Skeletal muscle satellite cell (primary cell): ENCODE measurements around the gene SLC25A26.

ENCODE experiments used
- H3K27me3 ChIP-seq: 2 replicates; pipeline ENCODE4 v1.7.0; 2013; ENCODE audit warnings: low read length; ENCODE audit not compliant: control insufficient read depth, insufficient read depth
- H3K36me3 ChIP-seq: 2 replicates; pipeline ENCODE4 v1.7.0; 2013; ENCODE audit warnings: mild to moderate bottlenecking, control low read depth, low read length; ENCODE audit not compliant: insufficient read depth
- H3K4me1 ChIP-seq: 2 replicates; pipeline ENCODE4 v1.7.0; 2013; ENCODE audit warnings: low read length; ENCODE audit not compliant: control insufficient read depth, insufficient read depth
- H3K4me2 ChIP-seq: 2 replicates; pipeline ENCODE4 v1.7.0; 2013; ENCODE audit warnings: mild to moderate bottlenecking, low read length
- H3K4me3 ChIP-seq: 2 replicates; pipeline ENCODE4 v1.7.0; 2013; ENCODE audit warnings: low read length
- H3K9ac ChIP-seq: 2 replicates; pipeline ENCODE4 v1.7.0; 2013; ENCODE audit warnings: mild to moderate bottlenecking, low read depth, low read length, moderate library complexity
- H3K9me3 ChIP-seq: replicated peaks from 2 replicates; pipeline ENCODE4 v1.7.0; 2013; ENCODE audit warnings: mild to moderate bottlenecking, control low read depth, low read length

Gene SLC25A26

DNA sequence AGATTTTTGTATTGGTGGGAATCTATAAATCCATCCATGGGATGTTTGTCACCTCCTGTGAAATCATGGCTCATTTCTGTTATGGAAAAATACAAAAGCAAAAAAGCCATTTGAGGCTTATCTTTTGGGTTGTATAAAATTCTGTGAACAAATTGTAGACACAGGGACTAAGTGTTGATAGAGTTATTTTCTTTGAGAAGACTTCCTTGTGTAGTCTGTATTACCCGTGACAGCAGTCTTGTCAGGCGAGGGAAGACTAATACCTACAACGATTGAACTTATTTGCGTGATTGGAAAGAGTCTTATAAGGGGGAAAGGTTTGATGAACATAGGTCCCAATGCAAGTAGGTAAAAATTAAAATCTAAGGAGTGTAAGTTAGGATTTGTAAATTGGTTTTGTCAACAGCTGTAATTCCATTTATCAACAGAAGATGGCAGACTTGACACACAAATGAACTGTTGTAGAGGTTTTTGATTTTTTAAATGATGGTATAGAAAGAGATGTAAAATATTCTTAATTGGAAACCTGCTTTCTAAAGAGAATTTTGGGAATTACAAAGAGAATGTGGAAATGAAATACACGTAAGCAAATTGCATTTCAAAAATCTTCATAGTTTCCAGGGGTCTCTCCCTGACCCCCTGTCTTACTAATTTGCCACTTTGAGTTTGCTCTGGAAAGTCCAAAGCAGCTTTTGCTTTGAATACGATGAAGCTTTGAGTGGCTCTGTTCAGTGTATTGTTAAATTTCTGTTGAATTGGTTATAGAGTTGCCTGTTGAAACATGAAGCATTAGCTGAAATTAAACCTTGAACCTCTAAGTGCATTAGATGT lies 33.2 kb downstream of the SLC25A26 start:
- Histone ChIP-seq H3K9ac (no peak overlapping the region), H3K27me3 (no peaks in the 10 kb centered on the region), H3K9me3 (no peaks in the 10 kb centered on the region), H3K4me2 (no peak overlapping the region), H3K36me3 (no peaks in the 10 kb centered on the region), H3K4me1 (no peaks in the 10 kb centered on the region), H3K4me3 (no peak overlapping the region)

DNA sequence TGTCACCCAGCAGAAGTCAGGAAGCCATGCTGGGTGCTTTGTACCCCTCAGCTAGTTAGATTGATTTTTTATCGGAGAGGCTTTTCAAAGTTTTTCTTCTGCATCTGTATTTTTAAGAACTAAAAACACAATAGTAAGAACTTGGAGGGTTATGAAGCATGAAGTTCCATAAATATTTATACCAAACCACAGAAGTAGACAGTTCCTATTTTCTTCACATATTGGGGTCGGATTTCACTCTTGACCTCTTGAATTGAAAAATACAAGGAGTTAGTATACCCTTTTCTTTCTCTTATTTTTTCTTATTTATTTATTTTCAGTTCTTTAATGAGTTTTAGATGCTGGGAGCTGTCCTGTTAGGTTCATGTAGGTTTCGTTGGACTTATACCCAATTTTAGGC lies 35.1 kb downstream of the SLC25A26 start:
- Histone ChIP-seq H3K4me2 (no peak overlapping the region), H3K9me3 (no peaks in the 10 kb centered on the region), H3K36me3 (no peaks in the 10 kb centered on the region), H3K27me3 (no peaks in the 10 kb centered on the region), H3K4me1 (peaks cover 6% of the 10 kb centered on the region), H3K9ac (no peak overlapping the region), H3K4me3 (no peak overlapping the region)

DNA sequence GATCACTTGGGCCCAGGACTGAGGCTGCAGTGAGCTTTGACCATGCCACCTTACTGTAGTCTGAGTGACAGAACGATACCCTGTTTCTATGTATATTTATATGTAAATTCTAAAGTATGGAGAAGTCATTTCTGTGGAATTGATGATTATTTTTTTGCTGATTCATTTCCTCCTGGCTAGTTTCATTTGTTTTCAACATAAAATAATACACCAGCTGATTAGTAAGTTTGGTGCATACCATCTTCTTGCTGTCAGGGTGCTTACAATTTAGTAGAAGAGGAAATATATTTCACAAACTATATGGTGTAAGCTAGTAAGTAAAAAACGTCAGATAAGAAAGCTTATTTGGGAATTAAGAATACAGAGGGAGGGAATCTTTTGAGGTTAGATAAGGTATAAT lies 36.0 kb downstream of the SLC25A26 start:
- Histone ChIP-seq H3K4me3 (no peak overlapping the region), H3K9me3 (no peaks in the 10 kb centered on the region), H3K36me3 (no peaks in the 10 kb centered on the region), H3K27me3 (no peaks in the 10 kb centered on the region), H3K9ac (no peak overlapping the region), H3K4me2 (no peak overlapping the region), H3K4me1 (peaks cover 11% of the 10 kb centered on the region)

DNA sequence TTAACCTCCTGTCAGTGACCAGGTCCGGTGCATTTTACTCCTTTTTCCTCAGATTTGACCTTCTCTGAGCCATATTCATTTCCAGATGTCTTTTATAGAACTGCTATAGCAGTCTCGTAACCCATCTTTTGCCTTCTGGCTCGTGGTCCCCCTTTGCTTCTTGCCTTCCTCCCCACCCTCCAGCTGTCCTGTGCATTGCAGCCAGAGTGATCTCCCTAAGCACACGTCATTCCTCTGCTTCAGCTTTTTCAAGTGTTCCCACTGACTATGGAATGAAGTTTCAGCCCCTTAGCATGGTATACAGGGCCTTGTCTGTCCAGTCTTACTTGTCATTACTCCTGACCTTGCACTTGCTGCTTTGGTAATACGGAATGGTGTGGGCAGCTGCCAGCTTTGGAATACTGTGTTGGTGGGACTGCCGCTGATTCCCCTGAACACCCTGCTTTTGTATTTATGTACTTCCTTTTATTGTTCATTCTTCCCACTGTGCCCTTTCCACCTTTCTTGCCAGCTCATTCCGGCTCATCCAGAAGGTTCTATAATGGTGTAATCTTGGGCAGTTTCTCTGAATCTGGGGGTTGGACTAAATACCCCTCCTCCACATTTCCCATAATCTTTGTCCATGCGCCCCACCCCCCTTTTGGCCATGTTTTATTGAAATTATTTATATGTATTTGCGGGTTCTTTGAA lies 38.9 kb downstream of the SLC25A26 start:
- Histone ChIP-seq H3K4me1 (peaks cover 11% of the 10 kb centered on the region), H3K27me3 (no peaks in the 10 kb centered on the region), H3K9ac (no peak overlapping the region), H3K9me3 (no peaks in the 10 kb centered on the region), H3K4me3 (no peak overlapping the region), H3K36me3 (no peaks in the 10 kb centered on the region), H3K4me2 (no peak overlapping the region)

DNA sequence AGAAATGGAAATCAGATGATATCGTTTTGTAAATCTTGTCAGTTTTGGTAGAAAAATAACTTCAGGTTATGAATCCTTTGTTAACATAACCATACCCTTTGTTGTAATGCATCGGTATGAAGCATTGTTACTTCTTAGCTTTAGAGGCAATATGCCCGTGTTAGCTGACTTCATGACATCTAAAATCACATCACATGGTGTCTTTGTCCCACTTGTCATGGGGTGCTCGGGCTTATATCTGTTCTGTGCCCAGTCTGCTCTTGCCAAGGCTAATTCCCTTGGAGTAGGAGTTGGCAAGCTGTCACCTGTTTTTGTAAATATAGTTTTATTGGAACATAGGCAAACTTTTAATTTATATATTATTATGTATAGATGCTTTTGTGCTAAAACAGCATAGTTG lies 39.6 kb downstream of the SLC25A26 start:
- no peak overlapping the region for H3K4me3 ChIP-seq
- H3K36me3 ChIP-seq = no peaks in the 10 kb centered on the region
- H3K4me1 ChIP-seq = peaks cover 11% of the 10 kb centered on the region
- no peak overlapping the region for H3K9ac ChIP-seq
- H3K9me3 ChIP-seq = no peaks in the 10 kb centered on the region
- H3K27me3 ChIP-seq = no peaks in the 10 kb centered on the region
- no peak overlapping the region for H3K4me2 ChIP-seq

DNA sequence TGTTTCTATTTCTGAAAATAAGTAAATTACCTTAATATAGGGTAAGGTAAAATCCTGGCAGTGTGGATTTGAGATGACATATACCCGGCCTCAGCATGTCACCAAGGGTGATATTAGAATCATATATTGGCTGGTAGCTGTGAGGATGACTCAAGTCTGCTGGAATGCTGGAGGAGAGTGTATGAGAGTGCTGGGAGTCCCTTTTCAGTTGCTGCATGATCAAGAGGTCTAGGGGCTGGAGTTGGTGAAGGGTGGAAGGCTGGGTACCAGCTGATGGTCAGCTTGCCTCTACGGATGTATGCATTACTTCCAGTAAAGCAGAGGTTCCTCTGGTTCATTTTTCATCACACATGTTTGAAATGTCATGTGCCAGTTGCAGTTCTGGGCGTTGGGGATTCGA lies 40.6 kb downstream of the SLC25A26 start:
- Histone ChIP-seq H3K4me2 (no peak overlapping the region), H3K9ac (no peak overlapping the region), H3K4me1 (peaks cover 11% of the 10 kb centered on the region), H3K27me3 (no peaks in the 10 kb centered on the region), H3K4me3 (no peak overlapping the region), H3K36me3 (no peaks in the 10 kb centered on the region), H3K9me3 (no peaks in the 10 kb centered on the region)

DNA sequence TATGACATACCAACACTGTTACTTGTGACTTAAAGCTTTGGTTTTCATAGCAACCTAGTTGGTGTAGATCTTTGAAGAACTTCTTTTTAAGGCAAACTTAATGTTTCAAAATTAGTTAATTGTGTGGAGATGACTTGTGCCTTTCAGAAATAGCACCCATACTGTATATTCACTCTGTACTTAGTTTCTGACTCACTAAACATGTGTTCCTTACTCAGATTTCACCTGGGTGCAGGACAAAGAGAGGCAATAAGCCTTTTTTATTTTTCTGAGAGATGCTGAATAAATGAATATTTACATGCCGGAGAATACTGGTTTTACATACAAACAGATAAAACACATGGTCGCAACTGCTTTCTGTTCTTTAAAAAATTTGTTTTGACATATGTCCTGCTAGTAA lies 44.8 kb downstream of the SLC25A26 start:
- Histone ChIP-seq H3K9me3 (no peaks in the 10 kb centered on the region), H3K9ac (no peak overlapping the region), H3K4me1 (peaks cover 9% of the 10 kb centered on the region), H3K4me2 (no peak overlapping the region), H3K36me3 (no peaks in the 10 kb centered on the region), H3K27me3 (no peaks in the 10 kb centered on the region), H3K4me3 (no peak overlapping the region)

DNA sequence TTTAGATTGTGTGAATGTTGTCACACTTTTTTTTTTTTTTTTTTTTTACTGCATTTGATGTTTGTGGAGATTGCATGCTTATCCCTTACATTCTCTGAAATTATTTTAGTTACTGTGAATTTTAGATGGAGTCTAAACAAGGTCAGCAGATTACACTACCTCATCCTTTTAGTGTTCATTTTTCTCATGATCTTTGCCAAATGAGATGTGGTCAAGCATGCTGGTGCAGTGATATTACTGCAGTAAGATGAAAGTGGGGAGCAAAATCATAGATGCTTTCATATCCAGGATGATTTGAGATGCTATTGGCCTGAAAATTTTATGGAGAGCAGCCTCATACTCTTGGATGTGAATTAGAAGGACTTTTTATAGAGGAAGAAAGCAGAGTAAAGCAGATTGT lies 45.8 kb downstream of the SLC25A26 start:
- peaks cover 3% of the 10 kb centered on the region for H3K4me1 ChIP-seq
- H3K4me2 ChIP-seq = no peak overlapping the region
- H3K36me3 ChIP-seq = no peaks in the 10 kb centered on the region
- H3K9me3 ChIP-seq = no peaks in the 10 kb centered on the region
- H3K4me3 ChIP-seq = no peak overlapping the region
- H3K27me3 ChIP-seq = no peaks in the 10 kb centered on the region
- H3K9ac ChIP-seq = no peak overlapping the region

DNA sequence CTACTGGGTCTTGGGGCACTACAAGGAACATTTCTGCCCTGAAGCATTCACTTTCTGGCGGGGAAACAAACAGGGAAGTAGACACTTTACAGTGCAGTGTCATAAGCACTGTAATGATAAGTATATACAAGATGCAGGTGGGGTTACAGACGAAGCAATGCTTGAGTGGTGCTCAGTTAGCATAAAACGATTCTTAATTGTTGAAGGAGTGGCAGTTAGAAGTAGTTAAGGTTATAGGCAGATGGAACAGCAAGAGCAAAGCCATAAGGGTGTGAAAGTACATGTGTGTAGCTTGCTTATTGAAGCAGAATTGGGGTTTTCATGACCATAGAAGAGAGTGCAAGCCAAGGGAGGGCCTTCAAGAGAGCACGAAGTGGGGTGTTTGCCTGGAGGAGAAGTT lies 46.2 kb downstream of the SLC25A26 start:
- Histone ChIP-seq H3K4me3 (no peak overlapping the region), H3K4me1 (peaks cover 3% of the 10 kb centered on the region), H3K36me3 (no peaks in the 10 kb centered on the region), H3K9ac (no peak overlapping the region), H3K9me3 (no peaks in the 10 kb centered on the region), H3K4me2 (no peak overlapping the region), H3K27me3 (no peaks in the 10 kb centered on the region)

DNA sequence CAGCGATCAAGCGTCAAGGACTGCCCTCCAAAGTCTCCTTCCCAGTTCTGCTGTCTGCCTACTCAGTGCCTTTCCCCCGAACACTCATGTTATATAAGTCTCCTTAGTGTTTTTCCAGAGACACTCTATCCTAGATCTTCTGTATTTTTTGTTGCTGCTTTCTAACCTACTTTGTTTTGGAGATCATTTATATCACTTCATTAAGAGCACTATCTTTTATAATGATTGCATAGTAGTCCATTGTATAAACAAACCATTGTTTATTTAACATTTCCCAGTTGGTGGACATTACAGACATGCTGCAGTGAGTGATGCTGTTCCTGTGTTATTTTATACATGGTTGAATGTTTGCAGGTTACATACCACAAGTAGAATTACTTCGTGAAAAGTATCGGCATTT lies 47.1 kb downstream of the SLC25A26 start:
- no peak overlapping the region for H3K4me2 ChIP-seq
- H3K9ac ChIP-seq = no peak overlapping the region
- no peak overlapping the region for H3K4me3 ChIP-seq
- no peaks in the 10 kb centered on the region for H3K36me3 ChIP-seq
- H3K27me3 ChIP-seq = no peaks in the 10 kb centered on the region
- no peaks in the 10 kb centered on the region for H3K9me3 ChIP-seq
- H3K4me1 ChIP-seq = peaks cover 3% of the 10 kb centered on the region

DNA sequence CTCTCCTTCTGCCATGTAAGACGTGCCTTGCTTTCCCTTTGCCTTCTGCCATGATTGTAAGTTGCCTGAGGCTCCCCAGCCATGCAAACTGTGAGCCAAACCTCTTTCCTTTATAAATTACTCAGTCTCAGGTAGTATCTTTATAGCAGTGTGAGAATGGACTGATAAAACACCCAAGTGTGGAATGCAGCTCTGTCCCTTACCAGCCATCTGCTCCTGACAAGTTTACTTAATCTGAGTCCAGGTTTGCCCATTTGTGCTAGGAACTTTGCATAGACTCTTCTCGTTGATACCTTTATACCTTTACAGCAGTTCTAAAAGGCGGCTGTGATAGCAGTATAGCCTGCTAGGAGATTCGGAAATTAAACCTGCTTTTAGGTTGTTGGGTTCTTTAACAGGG lies 48.1 kb downstream of the SLC25A26 start:
- Histone ChIP-seq H3K4me3 (no peak overlapping the region), H3K4me2 (no peak overlapping the region), H3K27me3 (no peaks in the 10 kb centered on the region), H3K36me3 (no peaks in the 10 kb centered on the region), H3K4me1 (peaks cover 3% of the 10 kb centered on the region), H3K9ac (no peak overlapping the region), H3K9me3 (no peaks in the 10 kb centered on the region)

DNA sequence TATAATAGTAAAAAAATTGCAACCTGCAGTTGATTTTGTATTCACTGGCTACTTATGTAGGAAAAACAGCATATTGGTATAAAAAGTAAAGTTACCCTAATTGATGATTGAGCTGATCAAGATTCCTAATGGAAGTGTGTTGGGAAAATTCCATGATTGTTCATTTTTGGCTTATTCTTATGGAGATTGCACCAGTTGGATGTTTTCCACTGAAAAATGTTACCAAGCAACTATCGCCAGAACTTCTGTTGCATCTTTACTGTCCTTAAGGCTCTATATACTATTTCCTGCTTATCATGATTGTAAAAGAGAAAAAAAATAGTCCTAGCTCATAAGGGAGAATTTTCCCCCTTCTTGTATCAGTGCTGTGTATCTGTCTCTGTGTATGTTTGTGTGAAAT lies 48.6 kb downstream of the SLC25A26 start:
- H3K4me1 ChIP-seq = peaks cover 3% of the 10 kb centered on the region
- H3K9ac ChIP-seq = no peak overlapping the region
- no peaks in the 10 kb centered on the region for H3K9me3 ChIP-seq
- no peak overlapping the region for H3K4me3 ChIP-seq
- no peaks in the 10 kb centered on the region for H3K36me3 ChIP-seq
- H3K4me2 ChIP-seq = no peak overlapping the region
- no peaks in the 10 kb centered on the region for H3K27me3 ChIP-seq
